HepG2 (cell line): Measurements from ENCODE around the gene ST6GALNAC6. TPM values are rescaled to one million over a fixed set of nuclear protein-coding genes. Genes with fewer than 3 reads are reported as not detected.
A peak's percentile ranks its signal among the peaks of the same experiment; 100 is the strongest.

Experiments used
- CHD2 ChIP-seq: IDR thresholded peaks from 2 replicates; pipeline ENCODE4 v1.6.1; 2011; ENCODE audit warnings: low read depth, low read length, improper control_type of control experiment
- ELF1 ChIP-seq: sonication (generic); formaldehyde crosslinking; IDR thresholded peaks from 2 replicates; pipeline ENCODE4 v1.4.0; 2020; ENCODE audit warnings: missing genetic modification reagents
- FLYWCH1 ChIP-seq: sonication (generic); formaldehyde crosslinking; IDR thresholded peaks from 2 replicates; pipeline ENCODE4 v1.8.1; 2023; ENCODE audit warnings: mild to moderate bottlenecking, missing genetic modification reagents
- FOXC1 ChIP-seq: sonication (generic); formaldehyde crosslinking; IDR thresholded peaks from 2 replicates; pipeline ENCODE4 v1.8.0; 2022; ENCODE audit warnings: mild to moderate bottlenecking, missing genetic modification reagents, borderline replicate concordance
- HCFC1 ChIP-seq: fragments of 150-350 bp; IDR thresholded peaks from 2 replicates; pipeline ENCODE4 v1.6.1; 2014; ENCODE audit warnings: low read depth, low read length
- HNRNPK ChIP-seq: fragments of 200-400 bp; formaldehyde crosslinking; IDR thresholded peaks from 2 replicates; pipeline ENCODE4 v1.6.1; 2018; ENCODE audit warnings: low read length, low read depth, moderate library complexity, mild to moderate bottlenecking; ENCODE audit not compliant: poor library complexity, severe bottlenecking
- MAFG ChIP-seq: sonication (generic); formaldehyde crosslinking; IDR thresholded peaks from 2 replicates; pipeline ENCODE4 v1.5.1; 2020; ENCODE audit warnings: mild to moderate bottlenecking, missing genetic modification reagents
- POLR2A ChIP-seq, 2 experiments: IDR thresholded peaks; 2 replicates each; pipeline ENCODE4 v1.6.1; 2011; ENCODE audit warnings: low read depth in 2 of 2, low read length in 2 of 2, mild to moderate bottlenecking in 1 of 2, moderate library complexity in 1 of 2; ENCODE audit not compliant: insufficient read depth in 1 of 2
- PRPF4 ChIP-seq: fragments of 200-400 bp; formaldehyde crosslinking; IDR thresholded peaks from 2 replicates; pipeline ENCODE4 v1.6.1; 2016; ENCODE audit warnings: low read length, low read depth; ENCODE audit not compliant: poor library complexity, severe bottlenecking
- SIN3A ChIP-seq: IDR thresholded peaks from 2 replicates; pipeline ENCODE4 v1.6.1; 2011; ENCODE audit warnings: low read depth, mild to moderate bottlenecking, control low read depth, low read length, borderline replicate concordance
- TBX2 ChIP-seq: sonication (generic); formaldehyde crosslinking; IDR thresholded peaks from 2 replicates; pipeline ENCODE4 v1.5.0; 2020; ENCODE audit warnings: missing genetic modification reagents, mild to moderate bottlenecking, borderline replicate concordance
- TOE1 ChIP-seq: sonication (generic); formaldehyde crosslinking; IDR thresholded peaks from 2 replicates; pipeline ENCODE4 v1.4.0; 2020; ENCODE audit warnings: mild to moderate bottlenecking, missing genetic modification reagents
- ZNF232 ChIP-seq: sonication (generic); formaldehyde crosslinking; IDR thresholded peaks from 2 replicates; pipeline ENCODE4 v1.4.0; 2020; ENCODE audit warnings: missing genetic modification reagents, borderline replicate concordance
- ZNF569 ChIP-seq: sonication (generic); formaldehyde crosslinking; IDR thresholded peaks from 2 replicates; pipeline ENCODE4 v1.5.0; 2020; ENCODE audit warnings: mild to moderate bottlenecking, missing genetic modification reagents, moderate library complexity, borderline replicate concordance
- ZNF607 ChIP-seq: sonication (generic); formaldehyde crosslinking; IDR thresholded peaks from 2 replicates; pipeline ENCODE4 v1.5.1; 2020; ENCODE audit warnings: missing genetic modification reagents, mild to moderate bottlenecking, borderline replicate concordance
- ZNF768 ChIP-seq: sonication (generic); formaldehyde crosslinking; IDR thresholded peaks from 2 replicates; pipeline ENCODE4 v1.4.0; 2020; ENCODE audit warnings: missing genetic modification reagents
- ZNF781 ChIP-seq: sonication (generic); formaldehyde crosslinking; IDR thresholded peaks from 2 replicates; pipeline ENCODE4 v1.5.1; 2020; ENCODE audit warnings: borderline replicate concordance, mild to moderate bottlenecking, missing genetic modification reagents; ENCODE audit errors: not compliant biosample characterization
- polyA plus RNA-seq, 8 experiments: library from polyadenylated mRNA; depleted of rRNA in 3 of 8; stranded (reverse) in 7 of 8; unstranded in 1 of 8; fragments of >200 nt; fragmentation: Illumina TruSeq in 4 of 8; extraction: Trizol in 4 of 8; gene quantifications; 2 replicates each; pipeline versions ENCODE4 v1.2.1 to v1.2.3, GENCODE V29; 2011 to 2016; ENCODE audit warnings: low read depth in 4 of 8, missing spikeins in 1 of 8, mixed read lengths in 1 of 8; ENCODE audit not compliant: insufficient read depth in 1 of 8
- total RNA-seq, 5 experiments: library from RNA; depleted of rRNA; stranded (reverse); fragments of >200 nt; fragmentation: Illumina TruSeq; extraction: Trizol; gene quantifications; 2 replicates each; pipeline ENCODE4 v1.2.3, GENCODE V29; 2016; ENCODE audit warnings: low read depth in 1 of 5
- TF ChIP-seq, protein P1 (sequence below): sonication (generic); formaldehyde crosslinking; IDR thresholded peaks from 2 replicates; pipeline ENCODE4 v1.4.0; 2020; ENCODE audit warnings: mild to moderate bottlenecking, missing genetic modification reagents, borderline replicate concordance
- TF ChIP-seq, protein P2 (sequence below): sonication (generic); formaldehyde crosslinking; IDR thresholded peaks from 2 replicates; pipeline ENCODE4 v1.5.1; 2020; ENCODE audit warnings: missing genetic modification reagents, mild to moderate bottlenecking, borderline replicate concordance
- TF ChIP-seq, protein P3 (sequence below): sonication (generic); formaldehyde crosslinking; IDR thresholded peaks from 2 replicates; pipeline ENCODE4 v1.5.0; 2020; ENCODE audit warnings: mild to moderate bottlenecking, low read depth, missing genetic modification reagents, borderline replicate concordance
- TF ChIP-seq, protein P4 (sequence below): sonication (generic); formaldehyde crosslinking; IDR thresholded peaks from 2 replicates; pipeline ENCODE4 v1.4.0; 2020; ENCODE audit warnings: missing genetic modification reagents, low read depth, mild to moderate bottlenecking, borderline replicate concordance
- TF ChIP-seq, protein P5 (sequence below): IDR thresholded peaks from 2 replicates; pipeline ENCODE4 v1.6.1; 2016; ENCODE audit warnings: low read depth

ST6GALNAC6 gene
- total and polyA plus RNA-seq, 2 of the 13 experiments (the other 11 are each of a cell fraction or from before 2014, with no cell fraction given) = 18.5 to 65.4 TPM

DNA sequence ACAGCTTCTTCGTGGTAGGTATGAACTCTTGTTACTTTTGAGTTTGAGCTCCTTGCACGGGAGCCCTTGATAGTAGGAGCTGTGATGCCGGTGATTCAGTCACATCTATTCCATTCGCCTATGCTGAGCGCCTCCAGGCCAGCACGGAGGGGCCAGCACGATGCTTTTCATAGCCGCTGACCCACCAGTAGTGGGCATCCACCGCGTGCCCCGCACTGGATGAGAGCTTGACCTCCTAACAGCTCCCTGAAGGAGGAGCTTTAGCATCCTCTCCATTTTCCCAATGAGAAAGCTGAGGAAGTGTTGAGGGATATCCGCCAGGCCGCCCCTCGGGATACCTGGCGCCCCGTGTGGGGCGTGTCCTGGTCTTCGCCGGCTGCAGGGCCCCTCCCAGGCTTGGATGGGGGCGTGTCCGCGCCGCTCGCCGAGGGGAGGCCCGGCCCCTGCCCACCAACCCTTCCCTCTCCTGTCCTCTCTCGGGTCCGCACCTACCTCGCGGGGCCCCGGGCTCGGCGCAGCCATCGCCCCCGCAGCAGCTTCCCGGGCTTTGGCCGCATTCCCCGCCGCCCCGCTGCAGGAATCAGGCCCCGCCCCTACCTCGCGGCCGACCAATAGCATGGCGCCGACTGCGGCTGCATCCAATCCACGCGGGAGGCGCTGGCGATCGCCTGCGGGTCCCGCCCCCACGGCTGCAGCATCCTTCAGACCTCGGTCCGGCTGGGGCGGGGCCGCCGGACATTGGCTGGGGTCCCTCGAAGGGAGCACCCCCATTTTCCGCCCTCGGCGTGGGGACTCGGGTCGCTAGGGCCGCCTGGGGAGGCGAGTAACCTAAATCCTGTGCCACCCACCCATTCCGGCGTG is 31.1 kb upstream of the ST6GALNAC6 start, which contains the start of gene PIP5KL1 (continued):
- TF ChIP-seq, protein P1, sequence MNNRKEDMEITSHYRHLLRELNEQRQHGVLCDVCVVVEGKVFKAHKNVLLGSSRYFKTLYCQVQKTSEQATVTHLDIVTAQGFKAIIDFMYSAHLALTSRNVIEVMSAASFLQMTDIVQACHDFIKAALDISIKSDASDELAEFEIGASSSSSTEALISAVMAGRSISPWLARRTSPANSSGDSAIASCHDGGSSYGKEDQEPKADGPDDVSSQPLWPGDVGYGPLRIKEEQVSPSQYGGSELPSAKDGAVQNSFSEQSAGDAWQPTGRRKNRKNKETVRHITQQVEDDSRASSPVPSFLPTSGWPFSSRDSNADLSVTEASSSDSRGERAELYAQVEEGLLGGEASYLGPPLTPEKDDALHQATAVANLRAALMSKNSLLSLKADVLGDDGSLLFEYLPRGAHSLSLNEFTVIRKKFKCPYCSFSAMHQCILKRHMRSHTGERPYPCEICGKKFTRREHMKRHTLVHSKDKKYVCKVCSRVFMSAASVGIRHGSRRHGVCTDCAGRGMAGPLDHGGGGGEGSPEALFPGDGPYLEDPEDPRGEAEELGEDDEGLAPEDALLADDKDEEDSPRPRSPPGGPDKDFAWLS (CRISPR knock-in tag) = no peak
- TF ChIP-seq ZNF781 (CRISPR knock-in tag) (no peak), FLYWCH1 (CRISPR knock-in tag) (no peak), HNRNPK (peak; percentile 66), POLR2A (IDR thresholded peaks at IDR 0.05; ENCODE audit: insufficient read depth in 1 of 2, low read depth in 2 of 2, low read length in 2 of 2) (0 out of 4 replicates have a peak, but pooled peaks of 1 of the 2 experiments have one; percentile 24), HCFC1 (no peak), ZNF232 (CRISPR knock-in tag) (no peak), ZNF607 (CRISPR knock-in tag) (no peak), PRPF4 (no peak), ELF1 (0 out of 2 replicates have a peak, but pooled peaks have one; percentile 3), FOXC1 (no peak), MAFG (CRISPR knock-in tag) (no peak), TOE1 (CRISPR knock-in tag) (no peak), ZNF768 (CRISPR knock-in tag) (peak; percentile 55; the same call in 1 of the 2 replicates), CHD2 (no peak), TBX2 (CRISPR knock-in tag) (0 out of 2 replicates have a peak, but pooled peaks have one; percentile 43), SIN3A (0 out of 2 replicates have a peak, but pooled peaks have one; percentile 9), ZNF569 (no peak)
- TF ChIP-seq, protein P2, sequence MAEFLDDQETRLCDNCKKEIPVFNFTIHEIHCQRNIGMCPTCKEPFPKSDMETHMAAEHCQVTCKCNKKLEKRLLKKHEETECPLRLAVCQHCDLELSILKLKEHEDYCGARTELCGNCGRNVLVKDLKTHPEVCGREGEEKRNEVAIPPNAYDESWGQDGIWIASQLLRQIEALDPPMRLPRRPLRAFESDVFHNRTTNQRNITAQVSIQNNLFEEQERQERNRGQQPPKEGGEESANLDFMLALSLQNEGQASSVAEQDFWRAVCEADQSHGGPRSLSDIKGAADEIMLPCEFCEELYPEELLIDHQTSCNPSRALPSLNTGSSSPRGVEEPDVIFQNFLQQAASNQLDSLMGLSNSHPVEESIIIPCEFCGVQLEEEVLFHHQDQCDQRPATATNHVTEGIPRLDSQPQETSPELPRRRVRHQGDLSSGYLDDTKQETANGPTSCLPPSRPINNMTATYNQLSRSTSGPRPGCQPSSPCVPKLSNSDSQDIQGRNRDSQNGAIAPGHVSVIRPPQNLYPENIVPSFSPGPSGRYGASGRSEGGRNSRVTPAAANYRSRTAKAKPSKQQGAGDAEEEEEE (CRISPR knock-in tag) = no peak
- TF ChIP-seq, protein P3, sequence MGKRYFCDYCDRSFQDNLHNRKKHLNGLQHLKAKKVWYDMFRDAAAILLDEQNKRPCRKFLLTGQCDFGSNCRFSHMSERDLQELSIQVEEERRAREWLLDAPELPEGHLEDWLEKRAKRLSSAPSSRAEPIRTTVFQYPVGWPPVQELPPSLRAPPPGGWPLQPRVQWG (CRISPR knock-in tag) = no peak
- TF ChIP-seq, protein P4, sequence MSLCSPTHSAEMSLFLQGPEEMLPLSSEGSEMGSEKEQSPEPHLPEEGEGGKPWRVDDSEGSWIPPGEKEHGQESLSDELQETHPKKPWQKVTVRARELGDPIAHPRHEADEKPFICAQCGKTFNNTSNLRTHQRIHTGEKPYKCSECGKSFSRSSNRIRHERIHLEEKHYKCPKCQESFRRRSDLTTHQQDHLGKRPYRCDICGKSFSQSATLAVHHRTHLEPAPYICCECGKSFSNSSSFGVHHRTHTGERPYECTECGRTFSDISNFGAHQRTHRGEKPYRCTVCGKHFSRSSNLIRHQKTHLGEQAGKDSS (CRISPR knock-in tag) = no peak
- TF ChIP-seq, protein P5, sequence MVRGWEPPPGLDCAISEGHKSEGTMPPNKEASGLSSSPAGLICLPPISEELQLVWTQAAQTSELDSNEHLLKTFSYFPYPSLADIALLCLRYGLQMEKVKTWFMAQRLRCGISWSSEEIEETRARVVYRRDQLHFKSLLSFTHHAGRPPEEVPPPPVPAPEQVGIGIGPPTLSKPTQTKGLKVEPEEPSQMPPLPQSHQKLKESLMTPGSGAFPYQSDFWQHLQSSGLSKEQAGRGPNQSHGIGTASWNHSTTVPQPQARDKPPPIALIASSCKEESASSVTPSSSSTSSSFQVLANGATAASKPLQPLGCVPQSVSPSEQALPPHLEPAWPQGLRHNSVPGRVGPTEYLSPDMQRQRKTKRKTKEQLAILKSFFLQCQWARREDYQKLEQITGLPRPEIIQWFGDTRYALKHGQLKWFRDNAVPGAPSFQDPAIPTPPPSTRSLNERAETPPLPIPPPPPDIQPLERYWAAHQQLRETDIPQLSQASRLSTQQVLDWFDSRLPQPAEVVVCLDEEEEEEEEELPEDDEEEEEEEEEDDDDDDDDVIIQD (CRISPR knock-in tag) = no peak
